Chondrocyte (in vitro differentiated cells): Measurements from ENCODE around the gene RET. TPM values are rescaled to one million over a fixed set of nuclear protein-coding genes. Genes with fewer than 3 reads are reported as not detected.
"Not testable (repeated sequence)": the region's sequence is repeated elsewhere in the genome, so short reads cannot be mapped to it uniquely, and the experiment has no call there.

ENCODE experiments used
- DNase-seq: peaks from one replicate; pipeline ENCODE4 v3.0.0; 2021; ENCODE audit warnings: mixed read lengths, low spot score
- H3K27ac Mint-ChIP-seq: one replicate; pipeline ENCODE4 v1.8.0; 2021; ENCODE audit warnings: mild to moderate bottlenecking, moderate library complexity, mixed read lengths; ENCODE audit not compliant: unreplicated experiment
- H3K27me3 Mint-ChIP-seq: 2 replicates; pipeline ENCODE4 v1.8.0; 2021; ENCODE audit warnings: low read depth, mixed read lengths
- H3K36me3 Mint-ChIP-seq: 2 replicates; pipeline ENCODE4 v1.8.0; 2021; ENCODE audit warnings: low read depth, mixed read lengths
- H3K4me1 Mint-ChIP-seq: 2 replicates; pipeline ENCODE4 v1.8.0; 2021; ENCODE audit warnings: low read depth, mild to moderate bottlenecking, mixed read lengths
- H3K4me3 Mint-ChIP-seq: one replicate; pipeline ENCODE4 v1.8.0; 2021; ENCODE audit warnings: mild to moderate bottlenecking, moderate library complexity, mixed read lengths; ENCODE audit not compliant: unreplicated experiment
- H3K9me3 Mint-ChIP-seq: 2 replicates; pipeline ENCODE4 v1.8.0; 2021; ENCODE audit warnings: low read depth, mixed read lengths
- CTCF ChIP-seq: fragments of 200-600 bp; sonication (generic); IDR thresholded peaks from 2 replicates; pipeline ENCODE4 v1.5.0; 2021; ENCODE audit warnings: antibody characterized with exemption, mild to moderate bottlenecking, moderate library complexity
- total RNA-seq: library from RNA; stranded (reverse); gene quantifications from 3 replicates; pipeline ENCODE4 v1.2.1, GENCODE V29; 2021

RET gene
- total RNA-seq, 1 donor from 2014 or later, result 0.12 TPM

- no peak for TF ChIP-seq CTCF
- Mint-ChIP-seq H3K27ac (no peak overlapping the region), H3K9me3 (no peaks in the 10 kb centered on the region), H3K36me3 (no peaks in the 10 kb centered on the region), H3K4me1 (no peaks in the 10 kb centered on the region), H3K27me3 (peaks cover 39% of the 10 kb centered on the region), H3K4me3 (no peak overlapping the region)
- DNase-seq, result no peak
Observed at GRCh38 chr10:43090664-43091063, 13.8 kb downstream of the RET start.

- Mint-ChIP-seq H3K36me3 (no peaks in the 10 kb centered on the region), H3K4me3 (no peak overlapping the region), H3K27me3 (peaks cover 45% of the 10 kb centered on the region), H3K4me1 (no peaks in the 10 kb centered on the region), H3K9me3 (no peaks in the 10 kb centered on the region), H3K27ac (no peak overlapping the region)
- no peak for DNase-seq
- TF ChIP-seq CTCF, result no peak
Observed at GRCh38 chr10:43091846-43092245, 15.0 kb downstream of the RET start.

GRCh38 chr10:43093423-43094076 is 16.7 kb downstream of the RET start:
- DNase-seq, result no peak
- Mint-ChIP-seq H3K4me1 (no peaks in the 10 kb centered on the region), H3K9me3 (no peaks in the 10 kb centered on the region), H3K27ac (no peak overlapping the region), H3K4me3 (no peak overlapping the region), H3K36me3 (no peaks in the 10 kb centered on the region), H3K27me3 (peaks cover 46% of the 10 kb centered on the region)
- TF ChIP-seq CTCF, result peak; percentile 55

GRCh38 chr10:43094085-43094484 is 17.2 kb downstream of the RET start:
- no peak for TF ChIP-seq CTCF
- peaks cover 43% of the 10 kb centered on the region for H3K27me3 Mint-ChIP-seq
- no peak overlapping the region for H3K4me3 Mint-ChIP-seq
- H3K27ac Mint-ChIP-seq, result no peak overlapping the region
- no peaks in the 10 kb centered on the region for H3K9me3 Mint-ChIP-seq
- H3K36me3 Mint-ChIP-seq, result no peaks in the 10 kb centered on the region
- no peak for DNase-seq
- H3K4me1 Mint-ChIP-seq, result no peaks in the 10 kb centered on the region

- H3K4me3 Mint-ChIP-seq, H3K4me1 Mint-ChIP-seq, H3K27ac Mint-ChIP-seq, H3K36me3 Mint-ChIP-seq, DNase-seq, H3K9me3 Mint-ChIP-seq: not testable (repeated sequence)
- peaks cover 37% of the 10 kb centered on the region for H3K27me3 Mint-ChIP-seq
Observed at GRCh38 chr10:43099339-43099738, 22.5 kb downstream of the RET start.

- H3K4me1 Mint-ChIP-seq, result peaks cover under 1% of the 10 kb centered on the region
- no peak for DNase-seq
- TF ChIP-seq CTCF, result no peak
- no peaks in the 10 kb centered on the region for H3K36me3 Mint-ChIP-seq
- no peaks in the 10 kb centered on the region for H3K9me3 Mint-ChIP-seq
- H3K27ac Mint-ChIP-seq, result no peak overlapping the region
- no peak overlapping the region for H3K4me3 Mint-ChIP-seq
- peaks cover 33% of the 10 kb centered on the region for H3K27me3 Mint-ChIP-seq
Observed at GRCh38 chr10:43099928-43100327, 23.1 kb downstream of the RET start.
